ENCODE data around the gene CYP4A11.
"Not testable (repeated sequence)": the region's sequence is repeated elsewhere in the genome, so short reads cannot be mapped to it uniquely, and the experiment has no call there.

Gene CYP4A11

DNA sequence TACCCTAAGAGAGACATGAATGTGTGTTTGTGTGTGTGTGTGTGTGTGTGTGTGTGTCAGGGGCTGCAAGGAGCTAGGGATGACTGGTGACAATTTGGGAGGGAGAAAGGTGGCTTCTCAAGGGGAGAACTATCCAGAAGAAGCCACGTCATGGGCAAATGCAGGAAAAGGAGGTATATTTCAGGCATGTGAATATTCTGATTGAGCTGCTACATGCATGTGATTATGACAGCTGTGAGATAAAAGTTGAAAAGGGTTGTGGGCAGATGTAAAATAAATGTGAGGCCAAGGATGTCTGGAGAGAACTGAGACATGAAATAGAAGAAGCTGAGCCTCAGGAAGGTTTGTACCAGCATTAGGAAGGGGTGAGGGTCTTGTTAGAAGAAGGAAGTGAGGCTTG lies 4.5 kb downstream of the CYP4A11 start:
- DNase-seq (ENCODE audit: low read depth) = no peak
- TF ChIP-seq, protein P1, sequence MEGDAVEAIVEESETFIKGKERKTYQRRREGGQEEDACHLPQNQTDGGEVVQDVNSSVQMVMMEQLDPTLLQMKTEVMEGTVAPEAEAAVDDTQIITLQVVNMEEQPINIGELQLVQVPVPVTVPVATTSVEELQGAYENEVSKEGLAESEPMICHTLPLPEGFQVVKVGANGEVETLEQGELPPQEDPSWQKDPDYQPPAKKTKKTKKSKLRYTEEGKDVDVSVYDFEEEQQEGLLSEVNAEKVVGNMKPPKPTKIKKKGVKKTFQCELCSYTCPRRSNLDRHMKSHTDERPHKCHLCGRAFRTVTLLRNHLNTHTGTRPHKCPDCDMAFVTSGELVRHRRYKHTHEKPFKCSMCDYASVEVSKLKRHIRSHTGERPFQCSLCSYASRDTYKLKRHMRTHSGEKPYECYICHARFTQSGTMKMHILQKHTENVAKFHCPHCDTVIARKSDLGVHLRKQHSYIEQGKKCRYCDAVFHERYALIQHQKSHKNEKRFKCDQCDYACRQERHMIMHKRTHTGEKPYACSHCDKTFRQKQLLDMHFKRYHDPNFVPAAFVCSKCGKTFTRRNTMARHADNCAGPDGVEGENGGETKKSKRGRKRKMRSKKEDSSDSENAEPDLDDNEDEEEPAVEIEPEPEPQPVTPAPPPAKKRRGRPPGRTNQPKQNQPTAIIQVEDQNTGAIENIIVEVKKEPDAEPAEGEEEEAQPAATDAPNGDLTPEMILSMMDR (IDR thresholded peaks at IDR 0.05; ENCODE audit: insufficient read depth, low read depth, low read length, missing control alignments) = no peak
- H3K4me3 ChIP-seq (ENCODE audit: low read length) = no peak overlapping the region

DNA sequence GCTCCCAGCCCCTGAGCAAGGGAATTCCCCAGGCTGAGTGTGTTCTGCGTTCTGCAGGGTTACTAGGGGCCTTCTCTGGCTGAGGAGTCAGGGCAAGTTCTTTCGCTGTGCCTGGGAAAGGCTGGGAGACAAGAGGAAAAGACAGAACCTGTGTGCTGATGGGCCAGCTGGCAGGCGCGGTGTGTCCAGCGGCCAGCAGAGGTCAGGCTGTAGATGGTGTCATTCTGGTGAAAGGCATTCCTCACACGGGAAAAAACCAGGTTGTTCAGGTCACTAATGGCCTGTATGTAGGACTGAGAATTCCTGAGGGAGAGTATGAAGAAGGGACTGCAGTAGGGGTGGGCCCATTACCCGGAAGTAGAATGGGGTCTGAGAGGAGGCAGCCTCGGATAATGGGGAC lies 6.4 kb downstream of the CYP4A11 start:
- TF ChIP-seq, protein P1 (IDR thresholded peaks at IDR 0.05; ENCODE audit: insufficient read depth, low read depth, low read length, missing control alignments) = peak; percentile 44
- DNase-seq (ENCODE audit: low read depth) = peak; percentile 4
- not testable (repeated sequence) for H3K4me3 ChIP-seq (ENCODE audit: low read length)

DNA sequence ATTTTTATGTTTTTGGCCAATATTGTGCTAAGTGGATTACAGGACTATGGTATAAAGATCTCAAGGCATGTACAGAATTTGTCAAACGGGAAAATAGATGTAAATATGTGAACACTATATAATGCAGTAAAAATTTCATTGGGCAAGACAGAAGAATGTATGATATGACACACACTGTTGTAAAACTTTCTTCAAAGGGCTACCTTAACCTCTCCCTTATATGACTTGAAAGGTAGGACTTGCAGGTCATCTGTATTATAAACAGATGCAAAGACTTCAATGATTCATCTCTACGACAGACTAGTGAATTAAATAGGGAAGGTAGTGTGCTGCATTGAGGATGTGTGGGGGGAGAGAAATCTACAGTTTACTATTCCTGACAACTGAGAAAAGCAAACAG lies 9.3 kb downstream of the CYP4A11 start:
- not testable (repeated sequence) for H3K4me3 ChIP-seq (ENCODE audit: low read length); DNase-seq (ENCODE audit: low read depth)

DNA sequence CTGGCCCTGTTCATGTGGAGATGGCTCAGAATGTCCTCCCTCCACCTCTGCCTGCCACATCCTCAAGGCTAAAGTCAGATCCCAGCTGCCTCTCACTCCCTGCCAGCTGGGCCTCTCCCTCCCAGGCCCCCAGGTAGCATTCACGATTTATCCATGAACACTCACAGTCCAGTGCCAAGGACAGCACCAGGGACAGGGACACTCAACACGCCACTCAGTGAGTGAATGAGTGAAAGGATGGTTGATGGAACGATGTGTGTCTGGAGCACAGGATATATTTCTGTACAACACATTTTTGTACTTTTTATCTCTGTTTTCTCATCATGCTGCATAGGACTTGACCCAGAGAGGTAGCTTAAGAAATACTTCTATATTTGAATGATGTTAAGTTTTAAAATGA lies 10.1 kb downstream of the CYP4A11 start:
- no peak for DNase-seq (ENCODE audit: low read depth)
- TF ChIP-seq, protein P1 (IDR thresholded peaks at IDR 0.05; ENCODE audit: insufficient read depth, low read depth, low read length, missing control alignments) = no peak
- H3K4me3 ChIP-seq (ENCODE audit: low read length) = no peak overlapping the region

DNA sequence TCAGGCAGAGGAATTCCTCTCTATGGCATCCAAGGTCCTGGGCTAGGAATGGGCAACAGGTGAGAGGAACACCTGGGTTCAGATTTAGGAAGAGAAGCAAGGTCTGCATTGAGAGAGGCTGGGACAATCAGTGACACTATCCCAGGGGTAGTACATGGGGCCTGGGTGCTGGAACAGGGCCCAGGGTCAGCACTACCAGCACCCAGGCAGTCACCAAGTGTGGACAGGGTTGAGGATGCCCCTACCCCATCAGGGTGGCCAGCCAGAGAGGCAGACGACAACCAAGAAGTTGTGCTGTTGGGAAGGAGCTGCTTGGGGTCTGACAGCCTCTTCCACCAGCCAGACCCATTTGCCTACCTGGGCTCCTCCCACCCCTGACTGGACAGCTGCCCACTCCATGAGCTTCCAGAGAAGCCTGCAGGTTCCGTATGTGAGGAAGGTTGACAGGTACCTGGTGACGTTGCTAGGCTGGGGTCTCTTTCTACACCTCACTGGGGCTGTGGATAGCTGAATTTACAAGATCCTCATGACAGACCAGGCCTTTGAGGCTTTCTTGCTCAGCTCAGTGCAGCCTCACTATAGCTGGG lies 13.9 kb downstream of the CYP4A11 start:
- DNase-seq (ENCODE audit: low read depth) = no peak
- no peak overlapping the region for H3K4me3 ChIP-seq (ENCODE audit: low read length)
- TF ChIP-seq, protein P1 (IDR thresholded peaks at IDR 0.05; ENCODE audit: insufficient read depth, low read depth, low read length, missing control alignments) = no peak

DNA sequence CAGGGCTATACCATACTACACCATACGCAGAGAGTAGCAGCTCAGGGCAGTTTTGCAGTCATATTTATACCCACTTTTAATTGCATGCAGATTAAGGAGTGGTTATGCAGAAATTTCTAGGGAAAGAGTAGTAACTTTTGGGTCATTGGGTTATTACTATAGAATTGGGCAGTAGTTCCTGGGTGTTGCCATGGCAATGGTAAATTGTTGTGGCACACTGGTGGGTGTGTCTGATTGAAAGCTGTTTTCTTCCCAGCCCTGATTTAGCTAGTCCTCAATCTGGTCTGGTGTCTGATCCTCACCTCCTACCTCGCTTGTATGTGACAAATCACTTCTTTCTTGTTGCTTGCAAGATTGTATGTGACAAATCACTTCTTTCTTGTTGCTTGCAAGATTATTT lies 30.5 kb downstream of the CYP4A11 start:
- no peak overlapping the region for H3K4me3 ChIP-seq (ENCODE audit: low read length)
- TF ChIP-seq, protein P1 (IDR thresholded peaks at IDR 0.05; ENCODE audit: insufficient read depth, low read depth, low read length, missing control alignments) = no peak
- no peak for DNase-seq (ENCODE audit: low read depth)

DNA sequence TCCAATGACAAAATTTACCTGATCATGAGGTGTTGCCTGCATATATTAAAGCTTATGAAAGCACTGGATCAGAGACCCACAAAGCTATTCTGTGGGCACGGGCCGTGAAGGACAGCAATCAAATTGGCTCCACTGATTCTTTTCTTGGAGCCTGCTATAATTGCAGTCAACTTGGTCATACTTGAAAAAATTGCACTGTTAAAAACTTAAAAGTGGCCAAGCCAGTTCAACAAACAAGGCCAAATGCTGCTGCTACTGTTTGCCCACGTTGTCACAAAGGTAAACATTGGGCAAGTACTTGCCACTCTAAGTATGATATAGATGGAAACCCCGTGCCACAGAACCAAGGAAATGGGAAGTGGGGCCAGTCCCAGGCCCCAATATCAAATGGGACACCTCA lies 37.8 kb downstream of the CYP4A11 start:
- no peak overlapping the region for H3K4me3 ChIP-seq (ENCODE audit: low read length)
- TF ChIP-seq, protein P1 (IDR thresholded peaks at IDR 0.05; ENCODE audit: insufficient read depth, low read depth, low read length, missing control alignments) = no peak
- no peak for DNase-seq (ENCODE audit: low read depth)

Measured in epithelial cell of esophagus (primary cell).